NOMO-1 treated with DMSO at 0.1 percent for 48 hours (cell line): Measurements from ENCODE around the gene ITIH1.
"Not testable (repeated sequence)": the region's sequence is repeated elsewhere in the genome, so short reads cannot be mapped to it uniquely, and the experiment has no call there.

Source experiments
- DNase-seq: peaks from one replicate; lab custom pipeline; 2025; ENCODE audit not compliant: unreplicated experiment; lab: John Stamatoyannopoulos, UW

Gene ITIH1

DNA sequence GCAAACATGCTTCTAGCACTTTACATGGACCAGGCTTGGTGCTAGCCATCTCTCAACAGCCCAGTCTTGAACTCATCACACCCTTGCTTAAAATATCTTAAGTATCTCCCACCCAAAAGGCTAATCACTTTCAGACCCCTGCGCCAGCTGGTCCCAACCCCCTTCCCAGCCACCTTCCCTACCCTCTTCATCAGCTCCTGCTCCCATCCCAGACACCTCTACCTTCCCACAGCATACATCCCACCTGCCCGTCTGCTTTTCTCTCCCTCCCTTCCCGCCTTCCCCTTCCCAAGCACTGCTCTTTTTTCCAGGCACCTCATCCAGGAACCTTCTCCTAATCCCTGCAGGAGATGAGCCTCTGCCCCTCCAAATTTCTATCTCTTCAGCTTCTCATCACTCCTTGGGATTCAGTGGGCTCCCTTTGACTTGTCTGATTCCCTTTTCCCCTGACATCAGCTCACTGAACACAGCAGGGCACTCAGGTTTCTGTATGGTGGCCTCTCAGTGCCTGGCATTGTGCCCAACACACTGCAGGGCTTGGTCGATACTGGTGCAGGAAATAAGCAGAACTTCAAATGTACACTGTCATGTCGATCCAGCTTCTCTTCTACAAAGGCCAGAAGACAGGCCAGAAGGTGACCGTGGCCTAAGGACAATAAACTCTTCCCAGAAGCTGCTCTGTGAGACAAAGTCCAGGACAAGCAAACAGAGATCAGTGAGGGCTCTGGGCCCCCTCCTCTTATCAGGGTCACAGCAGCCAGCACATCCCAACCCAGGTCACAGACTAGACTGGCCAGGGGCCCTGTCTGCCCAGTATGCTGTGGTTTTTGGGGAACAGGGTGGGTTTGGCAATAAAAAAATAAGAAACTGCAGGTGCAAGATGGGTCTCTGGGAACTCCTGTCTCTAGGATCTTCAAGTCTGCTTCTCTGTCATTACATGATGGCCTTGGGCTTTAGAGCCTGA is 2.2 kb upstream of the ITIH1 start:
- DNase-seq: no peak

- no peak for DNase-seq
These were observed 1.5 kb upstream of the ITIH1 start for GRCh38 chr3:52775877-52776276.

DNA sequence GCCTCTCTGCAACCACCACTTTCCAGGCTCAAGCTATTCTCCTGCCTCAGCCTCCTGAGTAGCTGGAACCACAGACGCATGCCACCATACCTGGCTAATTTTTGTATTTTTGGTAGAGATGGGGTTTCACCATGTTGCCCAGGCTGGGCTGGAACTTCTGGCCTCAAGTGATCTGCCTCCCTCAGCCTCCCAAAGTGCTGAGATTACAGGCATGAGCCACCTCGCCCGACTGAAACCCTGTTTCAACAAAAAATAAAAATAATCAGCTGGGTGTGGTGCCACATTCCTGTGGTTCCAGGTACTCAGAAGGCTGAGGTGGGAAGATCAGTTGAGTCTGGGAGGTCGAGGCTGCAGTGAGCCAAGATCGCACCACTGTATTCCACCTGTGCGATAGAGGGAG is 913 bp upstream of the ITIH1 start:
- DNase-seq: not testable (repeated sequence)

DNA sequence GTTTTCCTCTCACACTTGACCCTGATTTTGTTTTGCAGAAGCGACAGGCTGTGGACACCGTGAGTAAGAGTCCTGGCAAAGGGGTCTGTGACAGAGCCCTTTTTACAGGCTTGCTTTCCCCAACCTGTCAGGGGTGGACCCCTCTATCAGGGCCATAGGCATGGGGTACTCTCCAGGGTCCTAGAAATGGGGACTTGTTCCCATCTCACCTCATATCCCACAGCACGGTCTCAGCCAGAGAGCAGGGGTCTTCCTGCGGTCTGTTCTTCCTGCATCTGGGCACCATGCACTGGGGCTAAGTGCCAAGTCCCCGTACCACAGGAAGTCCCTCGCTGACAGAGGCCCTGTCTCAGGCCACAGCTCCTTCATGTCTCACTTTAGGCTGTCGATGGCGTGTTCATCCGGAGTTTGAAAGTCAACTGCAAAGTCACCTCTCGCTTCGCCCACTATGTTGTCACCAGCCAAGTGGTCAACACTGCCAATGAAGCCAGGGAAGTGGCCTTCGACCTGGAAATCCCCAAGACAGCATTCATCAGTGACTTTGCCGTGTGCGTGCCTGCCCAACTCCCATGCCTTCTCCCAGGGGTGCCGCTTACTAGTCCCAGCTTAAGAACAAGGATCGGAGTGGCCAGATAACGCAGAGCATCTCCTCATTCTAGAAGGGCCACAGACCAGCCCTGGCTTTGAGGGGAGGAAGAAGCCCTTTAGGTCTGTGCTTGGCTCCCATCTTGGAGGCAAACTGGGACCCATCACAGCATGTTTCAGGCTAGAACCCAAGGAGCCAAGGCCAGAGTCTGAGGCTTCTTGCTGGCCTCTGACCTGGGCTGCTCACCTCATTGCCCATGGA is 783 bp downstream of the ITIH1 start:
- no peak for DNase-seq

- DNase-seq: peak; percentile 74
These were observed 1.8 kb downstream of the ITIH1 start for GRCh38 chr3:52779011-52779836.

- no peak for DNase-seq
These were observed 2.6 kb downstream of the ITIH1 start for GRCh38 chr3:52779837-52780585.

- no peak for DNase-seq
These were observed 4.3 kb downstream of the ITIH1 start for GRCh38 chr3:52781741-52782140.

- DNase-seq: no peak
These were observed 5.2 kb downstream of the ITIH1 start for GRCh38 chr3:52782412-52783210.

- no peak for DNase-seq
These were observed 5.8 kb downstream of the ITIH1 start for GRCh38 chr3:52783211-52783555.

- DNase-seq: no peak
These were observed 6.7 kb downstream of the ITIH1 start for GRCh38 chr3:52784021-52784621.

- DNase-seq: no peak
These were observed 7.7 kb downstream of the ITIH1 start for GRCh38 chr3:52784931-52785590.

DNA sequence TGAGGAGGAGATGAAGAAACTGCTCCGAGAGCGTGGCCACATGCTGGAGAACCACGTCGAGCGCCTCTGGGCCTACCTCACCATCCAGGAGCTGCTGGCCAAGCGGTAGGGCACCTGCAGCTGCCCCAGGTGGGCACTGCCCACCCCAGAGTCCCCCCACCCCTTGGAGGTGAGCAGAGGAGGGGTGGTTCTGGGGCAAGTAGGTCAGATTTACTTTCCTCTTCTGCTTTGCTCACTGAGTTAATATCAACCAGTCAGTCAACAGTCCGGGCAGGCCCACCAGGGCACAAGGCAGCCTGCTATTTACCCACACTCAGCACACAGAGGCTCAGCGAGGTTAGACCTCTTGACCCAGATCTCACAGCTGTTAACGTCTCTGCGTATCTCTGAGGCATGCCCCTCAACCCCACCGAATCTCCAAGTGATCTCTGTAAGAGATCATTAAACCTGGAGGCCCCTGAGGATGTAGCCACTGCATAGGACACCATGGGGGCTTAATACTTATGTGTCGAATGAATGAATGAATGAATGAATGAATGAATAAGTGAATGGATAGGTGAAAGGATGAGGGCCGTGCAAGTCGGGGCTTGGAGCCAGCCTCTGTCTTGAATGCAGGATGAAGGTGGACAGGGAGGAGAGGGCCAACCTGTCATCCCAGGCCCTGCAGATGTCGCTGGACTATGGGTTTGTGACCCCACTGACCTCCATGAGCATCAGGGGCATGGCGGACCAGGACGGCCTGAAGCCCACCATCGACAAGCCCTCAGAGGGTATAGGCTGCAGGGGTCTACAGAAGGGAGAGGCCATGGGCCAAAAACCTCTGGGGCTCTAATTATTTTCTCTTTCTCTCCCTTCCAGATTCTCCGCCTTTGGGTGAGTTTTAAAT is 9.2 kb downstream of the ITIH1 start:
- DNase-seq: no peak

GRCh38 chr3:52787246-52787645 is 9.8 kb downstream of the ITIH1 start:
- DNase-seq: no peak

DNA sequence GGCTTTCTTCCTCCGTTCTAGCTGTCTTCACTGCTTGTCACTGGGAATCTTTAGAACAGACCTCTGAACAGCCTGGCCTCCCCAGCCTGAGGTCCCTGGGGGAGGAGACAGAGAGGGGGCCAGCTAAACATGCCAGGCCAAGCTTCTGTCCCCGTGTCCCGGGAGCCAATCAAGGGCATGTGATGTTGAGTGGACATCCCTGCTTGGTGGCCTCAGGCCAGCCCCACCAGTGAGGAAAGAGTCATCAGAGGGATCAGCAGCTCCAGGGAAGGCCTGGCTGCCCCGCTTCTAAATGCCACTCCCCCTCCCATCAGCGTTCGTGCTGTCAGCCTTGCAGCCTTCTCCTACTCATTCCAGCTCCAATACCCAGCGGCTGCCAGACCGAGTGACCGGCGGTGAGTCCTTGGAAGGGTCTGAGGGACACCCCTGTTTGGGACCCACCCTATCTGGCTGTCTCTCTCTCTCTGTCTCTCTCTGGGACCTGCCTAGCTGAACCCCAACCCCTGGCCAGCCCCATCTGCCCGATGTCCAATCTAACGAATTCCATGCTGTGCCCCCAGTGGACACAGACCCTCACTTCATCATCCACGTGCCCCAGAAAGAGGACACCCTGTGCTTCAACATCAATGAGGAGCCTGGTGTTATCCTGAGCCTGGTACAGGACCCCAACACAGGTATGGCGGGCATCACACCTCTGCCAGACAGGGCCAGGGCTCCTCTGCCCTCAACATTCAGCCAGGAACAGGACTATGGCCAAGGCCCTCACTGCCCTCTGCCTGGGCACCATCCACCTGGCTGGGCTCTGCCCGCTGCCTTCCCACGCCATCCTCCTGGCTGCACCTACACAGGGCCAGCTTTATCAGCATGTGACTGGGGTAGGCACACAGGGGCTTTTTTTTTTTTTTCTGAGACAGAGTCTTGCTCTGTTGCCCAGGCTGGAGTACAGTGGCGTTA is 10.6 kb downstream of the ITIH1 start:
- DNase-seq: no peak

- no peak for DNase-seq
These were observed 11.7 kb downstream of the ITIH1 start for GRCh38 chr3:52788890-52789745.

DNA sequence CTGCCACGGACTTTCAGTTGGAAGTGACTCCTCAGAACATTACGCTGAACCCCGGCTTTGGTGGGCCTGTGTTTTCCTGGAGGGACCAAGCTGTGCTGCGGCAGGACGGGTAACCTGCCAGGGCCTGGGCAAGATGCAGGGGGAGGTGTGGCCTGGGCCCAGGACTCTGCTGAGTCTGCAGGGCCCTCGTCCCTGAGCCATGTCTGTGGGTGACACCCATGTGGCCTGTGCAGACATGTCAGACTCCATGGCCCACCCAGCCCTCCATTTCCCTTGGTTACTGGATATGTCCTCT is 12.3 kb downstream of the ITIH1 start:
- no peak for DNase-seq
